Measurements from ENCODE around the gene PTPRM. TPM values are rescaled to one million over a fixed set of nuclear protein-coding genes. Genes with fewer than 3 reads are reported as not detected.

PTPRM gene
- total and polyA plus RNA-seq, 7 donors = 3.9 to 151 (median 62.8) TPM

DNA sequence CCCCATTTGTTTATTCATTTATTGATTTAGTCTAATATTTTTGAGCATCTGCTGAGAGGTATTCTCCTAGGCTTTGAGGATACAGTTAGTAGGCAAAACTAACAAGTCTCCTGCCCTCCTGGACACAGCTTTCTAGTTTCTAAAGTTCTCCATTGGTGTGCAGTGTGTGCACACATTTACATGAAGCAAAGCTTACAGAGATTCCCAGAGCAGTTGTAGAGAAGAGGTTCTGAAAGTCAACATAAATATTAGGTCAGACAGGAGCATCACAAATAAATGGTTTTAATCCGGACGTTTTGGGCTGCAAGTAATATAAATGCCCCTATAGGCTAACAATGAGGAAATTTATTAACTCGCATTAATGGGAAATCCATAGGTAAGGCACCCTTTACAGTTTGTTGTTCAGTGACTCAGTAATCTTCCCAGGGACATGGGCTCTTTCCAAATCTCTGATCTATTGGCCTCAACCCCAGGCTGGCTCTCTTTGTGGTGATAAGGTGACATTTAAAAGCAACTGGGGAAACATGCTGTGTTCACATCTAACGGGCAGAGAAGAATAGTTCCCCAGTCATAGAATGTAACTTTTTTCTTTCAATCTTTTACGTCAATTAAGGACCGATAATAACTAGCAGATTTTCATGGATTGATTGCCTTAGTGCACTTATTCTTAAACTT lies 407.2 kb downstream of the PTPRM start:
- no peaks in the 10 kb centered on the region for H3K9me3 ChIP-seq
- no peak for DNase-seq
- WGBS, 2 donors = 85 to 87% methylated on average over 6 of the region's 6 CpGs
- TF ChIP-seq EP300 (IDR thresholded peaks at IDR 0.05) (no peak), POLR2A (IDR thresholded peaks at IDR 0.05) (no peak), POLR2AphosphoS5 (IDR thresholded peaks at IDR 0.05) (no peak)
- TF ChIP-seq, protein P1, sequence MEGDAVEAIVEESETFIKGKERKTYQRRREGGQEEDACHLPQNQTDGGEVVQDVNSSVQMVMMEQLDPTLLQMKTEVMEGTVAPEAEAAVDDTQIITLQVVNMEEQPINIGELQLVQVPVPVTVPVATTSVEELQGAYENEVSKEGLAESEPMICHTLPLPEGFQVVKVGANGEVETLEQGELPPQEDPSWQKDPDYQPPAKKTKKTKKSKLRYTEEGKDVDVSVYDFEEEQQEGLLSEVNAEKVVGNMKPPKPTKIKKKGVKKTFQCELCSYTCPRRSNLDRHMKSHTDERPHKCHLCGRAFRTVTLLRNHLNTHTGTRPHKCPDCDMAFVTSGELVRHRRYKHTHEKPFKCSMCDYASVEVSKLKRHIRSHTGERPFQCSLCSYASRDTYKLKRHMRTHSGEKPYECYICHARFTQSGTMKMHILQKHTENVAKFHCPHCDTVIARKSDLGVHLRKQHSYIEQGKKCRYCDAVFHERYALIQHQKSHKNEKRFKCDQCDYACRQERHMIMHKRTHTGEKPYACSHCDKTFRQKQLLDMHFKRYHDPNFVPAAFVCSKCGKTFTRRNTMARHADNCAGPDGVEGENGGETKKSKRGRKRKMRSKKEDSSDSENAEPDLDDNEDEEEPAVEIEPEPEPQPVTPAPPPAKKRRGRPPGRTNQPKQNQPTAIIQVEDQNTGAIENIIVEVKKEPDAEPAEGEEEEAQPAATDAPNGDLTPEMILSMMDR (IDR thresholded peaks at IDR 0.05) = no peak
- intact Hi-C loops (cut with DNase I) = no loop called here
- no peaks in the 10 kb centered on the region for H3K4me1 ChIP-seq
- H3K27me3 ChIP-seq = no peaks in the 10 kb centered on the region
- no peak overlapping the region for H3K4me3 ChIP-seq
- no peak overlapping the region for H3K27ac ChIP-seq
- H3K36me3 ChIP-seq = no peaks in the 10 kb centered on the region

GRCh38 chr18:7977897-7978296 lies 410.8 kb downstream of the PTPRM start:
- H3K9me3 ChIP-seq = no peaks in the 10 kb centered on the region
- no peak for DNase-seq
- H3K36me3 ChIP-seq = no peaks in the 10 kb centered on the region
- H3K27ac ChIP-seq = no peak overlapping the region
- intact Hi-C loops (cut with DNase I) = no loop called here
- H3K27me3 ChIP-seq = no peaks in the 10 kb centered on the region
- TF ChIP-seq EP300 (IDR thresholded peaks at IDR 0.05) = no peak
- TF ChIP-seq, protein P1 (IDR thresholded peaks at IDR 0.05) = no peak
- no peak for TF ChIP-seq POLR2A (IDR thresholded peaks at IDR 0.05)
- TF ChIP-seq POLR2AphosphoS5 (IDR thresholded peaks at IDR 0.05) = no peak
- no peaks in the 10 kb centered on the region for H3K4me1 ChIP-seq
- no peak overlapping the region for H3K4me3 ChIP-seq
- 53 to 80% methylated on average over 4 of the region's 4 CpGs for WGBS, 2 donors

DNA sequence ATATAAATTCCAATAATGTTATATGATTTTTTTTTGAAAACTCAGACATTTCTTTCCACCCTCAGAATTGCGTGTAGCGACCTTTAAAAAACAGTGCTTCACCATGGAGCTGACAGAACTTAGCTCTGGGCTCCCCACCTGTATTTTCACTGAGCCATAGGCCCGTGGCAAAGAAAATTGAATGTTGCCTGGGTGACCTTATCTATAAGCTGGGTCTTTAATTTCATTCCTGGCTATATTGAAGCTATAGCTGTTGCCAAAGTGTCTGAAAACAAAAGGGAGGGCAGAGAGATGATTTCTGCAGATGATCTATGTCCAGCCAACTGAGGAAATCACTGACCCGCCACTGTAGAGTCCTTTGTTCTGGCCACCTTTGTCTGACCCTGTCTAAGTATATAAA lies 411.7 kb downstream of the PTPRM start:
- intact Hi-C loops (cut with DNase I) = no loop called here
- no peaks in the 10 kb centered on the region for H3K9me3 ChIP-seq
- no peak overlapping the region for H3K4me3 ChIP-seq
- 83 to 86% methylated on average over 4 of the region's 4 CpGs for WGBS, 2 donors
- no peaks in the 10 kb centered on the region for H3K36me3 ChIP-seq
- TF ChIP-seq POLR2A (IDR thresholded peaks at IDR 0.05) (no peak), EP300 (IDR thresholded peaks at IDR 0.05) (no peak), POLR2AphosphoS5 (IDR thresholded peaks at IDR 0.05) (no peak)
- TF ChIP-seq, protein P1 (IDR thresholded peaks at IDR 0.05) = no peak
- H3K4me1 ChIP-seq = no peaks in the 10 kb centered on the region
- no peak overlapping the region for H3K27ac ChIP-seq
- DNase-seq = no peak
- H3K27me3 ChIP-seq = no peaks in the 10 kb centered on the region

DNA sequence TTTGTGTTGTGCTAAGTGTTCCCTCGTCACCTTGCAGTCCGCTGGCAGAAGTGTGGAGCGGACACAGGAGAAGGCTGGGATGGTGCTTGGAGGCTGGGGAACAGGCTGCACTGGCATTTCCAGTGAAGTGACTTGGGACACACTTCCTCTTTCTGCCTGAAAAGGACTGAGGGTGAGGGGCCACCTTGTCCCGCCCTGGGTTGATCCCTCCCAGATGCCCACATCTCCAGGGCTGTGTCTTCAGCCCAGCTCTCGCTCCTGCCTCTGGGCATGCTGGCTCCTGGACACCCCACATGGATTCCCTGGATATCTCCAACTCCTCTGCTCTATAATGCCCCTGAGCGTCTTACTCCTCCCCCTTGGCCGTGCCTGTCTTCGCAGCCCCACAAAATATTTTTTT lies 412.6 kb downstream of the PTPRM start:
- Histone ChIP-seq H3K4me1 (no peaks in the 10 kb centered on the region), H3K27ac (no peak overlapping the region), H3K27me3 (no peaks in the 10 kb centered on the region), H3K9me3 (no peaks in the 10 kb centered on the region), H3K4me3 (no peak overlapping the region), H3K36me3 (no peaks in the 10 kb centered on the region)
- 97 to 98% methylated on average over 8 of the region's 8 CpGs for whole genome bisulfite sequencing, 2 donors
- DNase-seq = no peak
- intact Hi-C loops (cut with DNase I) = no loop called here
- TF ChIP-seq, protein P1 (IDR thresholded peaks at IDR 0.05) = no peak
- TF ChIP-seq EP300 (IDR thresholded peaks at IDR 0.05) (no peak), POLR2AphosphoS5 (IDR thresholded peaks at IDR 0.05) (no peak), POLR2A (IDR thresholded peaks at IDR 0.05) (no peak)

- Histone ChIP-seq H3K27me3 (no peaks in the 10 kb centered on the region), H3K9me3 (no peaks in the 10 kb centered on the region), H3K36me3 (no peaks in the 10 kb centered on the region), H3K27ac (no peak overlapping the region), H3K4me3 (no peak overlapping the region), H3K4me1 (no peaks in the 10 kb centered on the region)
- intact Hi-C loops (cut with DNase I) = no loop called here
- TF ChIP-seq, protein P1 (IDR thresholded peaks at IDR 0.05) = no peak
- TF ChIP-seq POLR2A (IDR thresholded peaks at IDR 0.05) = no peak
- TF ChIP-seq POLR2AphosphoS5 (IDR thresholded peaks at IDR 0.05) = no peak
- TF ChIP-seq EP300 (IDR thresholded peaks at IDR 0.05) = no peak
- WGBS, 2 donors = 94 to 97% methylated on average over 3 of the region's 3 CpGs
- no peak for DNase-seq
Observed at GRCh38 chr18:7980136-7980535, 413.0 kb downstream of the PTPRM start.

Measured in sigmoid colon (tissue), 7 donors.